DMS 273 treated with DMSO at 0.1 percent for 48 hours (cell line): ENCODE measurements around the gene NRG2.
A peak's percentile ranks its signal among the peaks of the same experiment; 100 is the strongest.

Source experiments
- DNase-seq: peaks from one replicate; lab custom pipeline; 2025; lab: John Stamatoyannopoulos, UW

The NRG2 gene

DNA sequence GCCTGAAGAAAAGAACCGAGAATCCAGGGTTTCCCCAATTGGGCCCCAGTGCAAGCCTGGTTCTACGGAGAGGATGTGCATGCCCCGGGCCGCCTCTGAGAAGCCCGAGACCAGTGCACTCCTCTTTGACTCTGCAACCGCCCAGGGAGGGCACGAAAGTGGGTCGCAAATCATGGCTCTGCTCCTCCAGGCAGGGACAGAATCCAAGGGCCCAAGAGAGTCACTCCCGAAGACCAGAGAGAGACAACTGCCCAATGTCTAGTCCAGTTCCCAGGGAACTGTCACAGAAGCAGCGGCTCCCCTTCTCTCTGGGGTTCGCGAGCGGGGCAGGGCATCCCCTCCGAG lies 139.7 kb downstream of the NRG2 start:
- DNase-seq = no peak

DNA sequence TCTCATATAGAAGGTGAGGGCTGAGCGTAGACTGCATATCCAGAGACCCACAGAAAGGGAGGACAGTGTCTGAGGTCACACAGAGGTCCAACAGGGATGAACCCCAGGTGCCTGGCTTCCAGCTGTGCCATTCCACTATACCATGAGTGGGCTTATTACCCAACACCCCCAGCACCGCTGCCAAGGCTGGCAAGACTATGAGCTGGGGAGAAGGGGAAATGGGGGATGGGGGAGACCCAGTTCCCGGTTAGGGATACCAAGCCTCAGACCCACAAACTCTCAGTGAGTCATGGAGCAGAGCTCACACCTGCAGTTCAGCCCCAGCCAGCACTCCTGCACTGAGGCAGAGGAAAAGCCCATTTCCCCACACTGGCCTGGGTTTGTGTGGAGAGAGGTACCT lies 141.1 kb downstream of the NRG2 start:
- DNase-seq = no peak

DNA sequence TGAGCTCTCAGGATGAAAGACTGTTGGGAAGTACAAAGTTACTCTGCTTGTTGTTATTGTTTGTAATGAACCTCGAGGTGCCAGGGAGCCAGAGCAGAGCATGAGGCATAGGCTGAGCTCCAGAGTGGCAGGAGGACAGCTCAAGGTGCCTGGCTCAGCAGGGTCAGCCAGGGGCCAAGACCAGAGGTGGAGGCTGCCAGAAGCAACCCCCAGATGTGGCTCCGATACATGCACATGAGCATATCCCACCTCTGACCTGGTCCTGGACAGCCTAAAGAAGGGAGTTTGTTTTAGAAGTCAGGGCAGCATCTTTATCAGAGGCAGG lies 141.9 kb downstream of the NRG2 start:
- no peak for DNase-seq

DNA sequence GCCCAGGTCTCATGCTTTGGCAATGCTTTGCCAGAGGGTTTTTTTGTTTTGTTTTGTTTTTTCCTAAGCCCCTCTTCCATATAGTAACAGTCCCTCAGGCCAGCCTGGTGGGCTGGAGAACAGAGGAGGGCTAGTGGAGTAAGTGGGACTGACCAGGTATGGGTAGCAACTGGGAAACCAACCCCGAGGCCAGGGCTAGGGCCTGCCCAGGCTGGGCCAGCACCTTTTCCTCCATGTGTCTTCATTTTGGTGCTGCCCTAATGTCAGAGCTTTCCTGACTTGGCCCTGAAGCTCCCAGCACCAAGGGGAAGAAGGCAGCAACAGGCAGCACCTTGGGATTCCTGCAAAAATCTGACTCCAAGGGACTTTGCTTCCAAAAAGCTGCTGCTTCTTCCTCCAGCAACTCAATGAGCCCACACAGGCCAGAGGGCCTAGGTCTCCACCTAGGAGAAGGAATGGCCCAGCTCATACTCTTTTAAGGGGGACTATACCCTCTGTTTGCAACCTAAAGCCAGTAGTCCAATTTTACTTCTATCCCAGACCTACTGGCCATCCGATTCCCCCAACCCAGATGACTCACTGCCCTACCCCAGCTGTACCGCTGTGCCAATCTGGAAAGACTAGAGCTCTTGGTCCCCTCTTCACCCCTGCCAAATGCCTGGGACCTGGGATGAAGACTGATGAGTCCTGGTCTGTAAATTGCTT lies 142.4 kb downstream of the NRG2 start:
- DNase-seq = no peak

DNA sequence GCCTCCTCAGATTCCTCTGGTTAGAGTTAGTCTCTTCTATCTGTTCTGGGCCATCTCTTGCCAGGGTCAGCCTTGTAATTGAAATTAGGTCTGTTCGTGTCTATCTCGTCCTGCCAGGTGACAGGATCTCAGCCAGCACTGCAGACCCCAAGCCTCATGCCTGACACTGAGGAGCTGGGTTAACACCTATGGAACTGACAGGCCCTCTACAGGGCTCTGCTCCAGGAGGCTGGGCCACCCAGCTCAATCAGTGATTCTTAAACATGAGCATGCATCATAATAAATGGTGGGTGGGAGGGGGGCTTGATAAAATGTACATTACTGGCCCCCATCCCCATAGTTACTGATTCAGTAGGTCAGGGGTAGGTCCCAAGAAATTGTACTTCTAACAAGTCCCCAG lies 144.1 kb downstream of the NRG2 start:
- no peak for DNase-seq

DNA sequence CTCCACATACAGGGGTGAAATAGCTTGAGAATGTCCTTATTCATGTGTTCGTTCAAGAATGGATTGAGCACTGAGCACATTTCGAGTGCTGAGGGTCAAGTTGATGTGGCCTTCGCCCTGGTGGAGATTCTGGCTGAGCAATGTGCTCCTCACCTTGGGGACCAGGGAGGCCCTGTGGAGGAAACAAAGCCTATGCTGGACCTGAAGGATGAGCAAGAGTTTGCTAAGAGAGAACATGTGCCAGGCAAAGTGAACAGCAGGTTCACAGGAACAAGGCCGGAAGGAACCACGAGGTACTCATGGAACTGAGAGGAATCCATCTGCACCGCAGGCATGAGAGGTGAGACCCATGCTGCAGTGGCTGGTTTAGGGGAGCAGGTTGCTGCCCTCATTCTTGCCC lies 145.1 kb downstream of the NRG2 start:
- DNase-seq = no peak

DNA sequence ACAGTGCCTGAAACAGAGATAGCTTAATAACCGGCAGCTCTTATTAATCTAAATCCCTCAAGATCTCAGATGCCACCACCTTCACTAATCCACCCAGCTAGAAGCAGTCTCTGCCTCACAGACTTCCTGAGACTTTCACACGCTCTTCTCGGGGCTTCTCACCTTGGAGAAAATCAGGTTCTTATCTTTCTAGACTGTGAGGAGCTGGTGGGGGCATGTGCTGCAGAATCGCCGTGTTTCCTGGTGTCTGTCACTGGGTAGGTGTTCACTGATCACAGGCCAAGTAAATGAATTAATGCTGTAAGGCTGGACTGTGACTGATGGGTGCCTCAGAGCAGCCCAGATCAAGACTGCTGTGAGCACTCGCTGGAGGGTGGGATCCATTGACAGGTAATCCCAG lies 145.8 kb downstream of the NRG2 start:
- no peak for DNase-seq

DNA sequence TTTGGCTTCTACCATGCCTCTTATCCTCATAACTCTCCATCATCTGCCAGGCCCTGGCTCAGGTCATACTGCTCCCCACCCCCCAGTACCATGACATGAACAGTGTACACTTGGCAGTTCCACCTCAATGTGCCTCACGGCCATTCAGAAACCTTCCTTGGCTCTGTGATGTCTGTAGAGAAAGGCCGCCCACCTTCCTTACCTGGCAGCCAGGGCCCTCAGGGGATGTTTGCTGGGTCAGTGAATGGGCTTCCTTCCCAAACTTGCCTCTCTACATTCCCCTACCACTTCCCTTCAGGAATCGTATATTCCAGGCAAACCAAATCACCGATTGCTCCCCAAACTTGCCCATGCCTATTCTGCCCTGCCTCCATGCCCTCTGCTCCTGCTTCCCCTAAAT lies 146.4 kb downstream of the NRG2 start:
- DNase-seq = no peak

DNA sequence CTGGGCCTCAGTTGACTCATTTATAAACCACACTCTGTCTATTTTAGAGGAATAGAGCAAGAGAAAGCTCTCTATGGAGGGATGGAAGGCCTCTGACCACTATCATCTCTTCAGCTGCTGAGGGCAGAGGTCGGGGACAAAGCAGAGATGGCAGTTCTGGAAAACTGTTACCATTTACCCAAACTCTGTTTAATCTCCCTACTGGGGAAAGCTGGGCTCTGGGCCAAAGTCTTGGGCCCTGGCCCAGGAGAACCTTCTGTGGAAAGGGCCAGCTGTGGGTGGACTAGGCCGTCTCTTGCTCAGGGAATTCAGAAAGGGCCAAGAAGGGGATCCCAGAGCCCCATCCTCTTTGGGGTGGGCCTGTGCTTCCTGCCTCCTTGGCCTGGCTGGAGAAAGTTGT lies 147.5 kb downstream of the NRG2 start:
- DNase-seq = no peak

DNA sequence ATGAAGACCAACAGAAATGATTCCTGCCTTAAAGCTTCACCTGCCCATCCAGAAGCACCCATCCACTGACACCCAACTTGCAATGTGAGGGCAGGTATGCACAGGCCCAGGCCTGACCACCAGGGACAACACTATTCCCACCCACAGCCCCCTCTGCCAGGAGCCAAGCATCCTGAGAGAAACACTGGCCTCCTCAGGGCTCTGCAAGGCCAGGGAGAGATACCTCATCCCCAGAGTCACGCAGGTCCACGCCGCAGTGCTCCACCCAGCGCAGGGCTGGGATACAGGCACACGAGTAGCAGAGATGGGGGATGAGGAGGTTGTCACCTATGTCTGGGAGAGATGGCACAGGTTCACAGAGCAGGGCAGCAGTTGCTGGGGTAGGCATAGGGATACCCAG lies 148.1 kb downstream of the NRG2 start:
- DNase-seq = no peak

DNA sequence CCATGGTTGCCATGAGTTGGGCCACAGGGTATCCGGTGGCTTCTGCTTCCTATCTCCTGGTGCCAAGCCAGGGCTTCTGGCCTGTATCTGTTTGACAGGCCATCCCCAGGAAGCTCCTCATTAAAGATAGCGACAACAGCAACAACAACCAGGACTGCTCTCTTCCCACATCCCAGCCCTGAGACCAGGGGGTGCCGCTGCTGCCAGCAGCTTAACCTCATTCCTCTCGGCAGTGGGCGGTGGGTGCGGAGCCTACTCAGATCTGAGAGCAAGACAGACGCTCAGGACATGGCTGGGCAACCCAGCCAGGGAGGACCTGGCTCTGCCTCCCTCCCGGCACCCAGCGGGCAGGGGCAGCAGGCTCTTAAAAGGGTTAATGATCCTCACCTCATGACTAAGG lies 149.2 kb downstream of the NRG2 start:
- no peak for DNase-seq

DNA sequence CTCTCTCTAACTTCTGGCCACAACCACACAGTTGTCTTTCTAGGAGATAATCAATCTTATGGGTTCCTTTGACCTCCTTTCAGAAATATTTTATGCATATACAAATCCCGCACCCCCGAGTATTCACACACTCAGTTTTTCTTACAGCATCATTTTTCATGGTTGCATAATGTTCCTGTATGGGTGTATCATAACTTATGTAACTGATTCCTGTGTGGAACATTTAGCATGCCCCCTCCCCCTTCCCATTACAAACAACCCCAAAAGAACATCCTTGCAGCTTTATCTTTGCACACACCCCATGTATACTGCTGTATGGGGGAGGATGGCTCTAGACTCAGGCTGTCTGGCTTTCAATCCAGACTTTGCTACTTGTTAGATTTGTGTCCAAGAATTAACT lies 153.7 kb downstream of the NRG2 start:
- DNase-seq = no peak

DNA sequence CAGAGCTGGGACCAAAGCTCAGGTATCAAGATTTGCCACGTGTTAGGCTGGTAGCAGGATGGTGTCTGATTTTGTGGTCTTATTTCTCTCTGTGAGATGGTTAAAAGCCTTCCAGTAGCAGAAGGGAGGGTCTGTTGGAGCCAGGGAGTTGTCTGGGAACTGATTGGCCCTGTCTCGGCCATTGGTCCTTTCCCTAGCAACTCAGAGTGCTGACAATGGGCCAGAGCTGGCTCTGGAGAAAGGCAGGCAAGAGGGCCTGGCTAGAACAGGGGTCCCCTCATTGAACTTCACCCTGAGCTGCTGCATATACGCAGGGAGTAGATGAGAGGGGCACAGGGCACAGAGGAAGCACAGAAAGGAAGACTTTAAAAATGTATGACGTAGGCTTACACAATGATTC lies 154.7 kb downstream of the NRG2 start:
- no peak for DNase-seq

DNA sequence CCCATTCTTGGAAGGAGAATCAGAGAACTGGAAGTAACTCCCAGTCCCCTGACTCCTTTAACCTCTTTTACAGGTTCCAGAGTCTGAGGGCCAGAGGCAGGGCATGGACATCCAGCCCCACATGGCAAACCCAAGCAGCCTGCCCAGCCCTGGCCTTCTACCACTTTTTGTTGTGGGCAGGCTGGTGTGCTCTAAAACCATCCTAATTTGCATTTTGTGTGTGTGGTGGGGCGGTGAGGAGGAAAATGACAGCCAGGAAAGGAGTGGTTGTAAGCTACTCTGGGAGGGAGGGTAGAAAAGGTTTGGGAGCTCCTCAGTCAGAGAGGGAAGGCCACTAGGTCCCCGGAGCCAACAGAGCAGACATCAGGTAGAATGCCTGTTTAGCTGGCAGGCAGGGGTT lies 156.9 kb downstream of the NRG2 start:
- no peak for DNase-seq

DNA sequence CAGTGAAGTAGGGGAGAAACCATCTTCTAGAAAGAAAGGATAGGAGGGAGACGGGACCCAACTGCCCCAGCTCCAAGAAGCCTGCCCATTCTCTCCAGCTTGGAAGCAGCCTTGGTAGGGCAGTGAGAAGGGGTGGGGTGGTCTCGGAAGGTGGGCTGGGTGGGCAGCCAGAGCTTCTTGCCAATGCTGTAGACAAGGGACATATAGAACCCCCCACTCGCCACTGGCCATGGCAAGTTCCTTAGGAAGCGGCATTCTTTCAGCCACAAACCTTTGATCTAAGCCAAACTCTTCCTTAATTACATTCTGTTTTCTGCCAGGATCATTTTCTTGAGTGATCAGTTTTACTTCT lies 157.3 kb downstream of the NRG2 start:
- DNase-seq = no peak

DNA sequence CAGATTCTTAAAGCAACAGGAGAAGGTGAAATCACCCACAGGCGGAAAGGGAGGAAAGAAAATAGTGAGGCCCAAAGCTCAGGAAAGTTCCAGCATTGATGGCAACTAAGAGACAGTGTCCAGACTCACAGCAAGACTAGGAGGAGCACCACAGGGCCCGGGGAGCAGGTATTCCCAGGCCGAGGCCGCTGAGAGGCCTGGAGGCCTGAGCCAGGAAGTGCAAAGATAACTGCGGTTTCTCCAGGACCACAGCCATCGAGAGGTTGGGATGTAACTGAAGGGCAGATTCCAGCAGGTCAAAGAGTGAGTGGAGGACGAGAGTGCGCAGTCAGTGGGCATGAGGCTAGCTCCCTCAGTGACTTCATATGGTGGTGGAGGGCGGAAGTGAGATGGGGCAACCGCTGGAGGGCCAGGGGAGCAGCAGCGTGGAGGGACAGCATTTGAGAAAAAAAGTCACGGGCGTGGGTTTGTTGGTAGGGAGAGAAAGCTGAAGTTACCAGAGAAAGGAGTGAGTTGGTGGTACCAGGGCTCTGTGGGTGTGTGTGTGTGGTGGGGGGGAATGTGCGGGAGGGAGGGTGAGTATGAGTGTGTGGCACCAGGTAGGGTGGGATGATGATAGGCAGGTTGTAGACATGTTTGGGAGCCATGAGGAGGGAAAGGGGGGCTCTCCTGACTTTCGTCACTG lies 157.8 kb downstream of the NRG2 start:
- DNase-seq = no peak

DNA sequence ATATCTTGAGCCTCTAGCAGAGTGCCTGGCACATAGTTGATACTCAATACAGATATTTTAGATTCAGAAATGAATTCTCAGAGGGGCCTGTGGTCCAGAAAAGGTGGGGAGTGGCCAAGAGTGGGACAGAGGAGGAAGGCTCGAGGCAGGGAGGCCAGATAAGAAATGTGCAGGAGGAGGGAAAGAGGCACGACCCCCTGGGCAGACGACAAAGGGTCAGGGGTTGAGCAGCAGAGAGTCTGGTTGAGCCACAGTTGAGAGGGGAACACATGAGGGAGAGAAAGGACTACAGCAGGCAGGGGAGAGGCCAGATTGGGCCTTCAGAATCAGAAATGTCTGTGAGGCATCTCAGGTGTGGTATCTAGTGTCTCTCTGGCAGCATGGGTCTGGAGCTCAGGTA lies 158.4 kb downstream of the NRG2 start:
- no peak for DNase-seq

DNA sequence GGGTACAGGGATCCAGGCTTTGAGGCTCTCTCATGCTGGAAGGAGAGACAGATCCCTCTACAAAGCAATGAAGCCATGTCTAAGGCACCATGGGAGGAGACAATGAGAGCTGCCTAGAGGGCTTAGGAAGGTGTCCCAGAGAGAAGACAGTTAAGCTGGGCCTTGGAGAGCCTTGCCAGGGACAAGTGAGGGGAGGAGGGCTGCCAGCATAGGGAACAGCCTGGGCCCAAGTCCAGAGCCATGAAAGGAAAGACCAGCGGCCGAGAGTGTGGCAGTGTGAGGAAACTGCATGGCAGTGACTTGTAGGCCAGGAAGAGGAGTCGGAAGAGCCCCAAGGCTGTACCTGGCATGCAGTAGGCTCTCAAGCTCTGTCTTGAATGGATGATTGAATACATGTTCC lies 159.0 kb downstream of the NRG2 start:
- DNase-seq = no peak

DNA sequence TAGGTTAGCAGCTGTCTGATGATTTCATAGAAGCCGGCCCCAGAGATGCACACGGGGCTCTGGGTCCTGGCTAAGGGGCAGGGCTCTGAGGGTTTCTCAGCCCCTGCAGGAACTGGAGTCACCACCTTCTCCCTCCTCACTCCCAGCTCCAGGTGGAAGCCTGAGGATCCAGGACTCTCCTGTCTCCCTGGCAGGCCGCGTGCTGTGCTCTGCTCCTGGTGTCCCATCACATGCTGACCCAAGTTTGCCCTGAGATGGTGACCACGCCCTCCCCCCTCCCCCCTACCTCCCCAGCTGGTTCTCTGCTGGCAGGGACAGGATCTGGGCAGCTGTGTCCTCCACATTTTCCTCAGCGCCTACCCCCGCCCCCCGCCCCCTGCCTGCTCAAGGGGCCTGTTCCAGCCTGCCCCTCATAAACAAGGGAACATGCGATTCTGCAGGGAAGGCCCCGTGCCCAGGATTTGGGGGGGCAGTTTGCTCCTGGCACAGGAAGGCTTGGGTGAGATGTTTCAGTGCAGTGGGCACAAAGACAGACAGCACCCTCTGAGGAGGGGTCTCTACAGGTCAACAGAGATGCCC lies 160.0 kb downstream of the NRG2 start:
- DNase-seq = peak; percentile 45

DNA sequence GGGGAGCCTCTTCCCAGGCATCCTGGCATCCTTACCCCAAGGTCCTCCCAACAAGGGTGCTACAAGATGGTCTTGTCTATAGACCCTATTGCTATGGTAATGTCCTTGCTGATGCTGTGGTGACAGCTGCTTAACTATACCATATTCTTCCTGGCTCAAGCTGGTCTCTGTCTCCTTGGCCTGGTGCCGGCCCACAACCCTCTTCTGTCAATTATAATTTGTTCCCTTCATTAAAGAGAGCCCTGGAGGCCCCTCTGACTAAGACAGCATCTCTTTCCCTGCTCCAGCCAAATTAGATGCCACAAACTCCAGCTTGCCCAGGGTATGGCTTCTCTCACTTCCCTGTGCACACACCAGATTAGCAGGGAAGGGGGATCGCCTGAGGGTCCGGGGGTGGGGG lies 160.8 kb downstream of the NRG2 start:
- DNase-seq = no peak

DNA sequence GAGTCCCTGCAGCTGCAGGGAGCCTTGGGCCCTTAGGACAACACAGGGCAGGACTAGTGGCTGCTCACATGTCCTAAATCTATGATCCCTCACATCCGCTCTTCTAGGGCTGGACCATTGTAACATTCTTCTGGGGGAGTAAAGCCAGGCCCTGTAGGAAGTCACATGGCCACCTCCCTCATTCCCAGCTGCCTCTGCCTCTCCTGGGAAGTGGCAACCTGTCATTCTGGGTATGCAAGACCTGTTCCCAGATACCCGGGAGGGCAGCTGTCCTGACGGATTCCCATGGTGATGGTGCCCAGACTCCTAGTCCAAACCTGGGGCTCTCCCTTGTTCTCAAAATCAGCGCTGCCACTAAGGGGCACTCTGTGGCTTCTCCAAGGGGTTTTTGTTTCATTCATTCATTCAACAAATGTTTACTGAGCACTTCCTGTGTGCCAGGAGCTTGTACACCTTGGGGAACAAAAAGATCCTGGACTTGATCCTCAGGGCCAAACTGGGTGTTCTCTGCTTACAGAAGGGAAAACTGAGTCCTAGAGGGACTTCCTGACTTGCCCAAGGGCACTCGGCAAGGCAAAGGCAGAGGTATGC lies 161.9 kb downstream of the NRG2 start:
- no peak for DNase-seq

DNA sequence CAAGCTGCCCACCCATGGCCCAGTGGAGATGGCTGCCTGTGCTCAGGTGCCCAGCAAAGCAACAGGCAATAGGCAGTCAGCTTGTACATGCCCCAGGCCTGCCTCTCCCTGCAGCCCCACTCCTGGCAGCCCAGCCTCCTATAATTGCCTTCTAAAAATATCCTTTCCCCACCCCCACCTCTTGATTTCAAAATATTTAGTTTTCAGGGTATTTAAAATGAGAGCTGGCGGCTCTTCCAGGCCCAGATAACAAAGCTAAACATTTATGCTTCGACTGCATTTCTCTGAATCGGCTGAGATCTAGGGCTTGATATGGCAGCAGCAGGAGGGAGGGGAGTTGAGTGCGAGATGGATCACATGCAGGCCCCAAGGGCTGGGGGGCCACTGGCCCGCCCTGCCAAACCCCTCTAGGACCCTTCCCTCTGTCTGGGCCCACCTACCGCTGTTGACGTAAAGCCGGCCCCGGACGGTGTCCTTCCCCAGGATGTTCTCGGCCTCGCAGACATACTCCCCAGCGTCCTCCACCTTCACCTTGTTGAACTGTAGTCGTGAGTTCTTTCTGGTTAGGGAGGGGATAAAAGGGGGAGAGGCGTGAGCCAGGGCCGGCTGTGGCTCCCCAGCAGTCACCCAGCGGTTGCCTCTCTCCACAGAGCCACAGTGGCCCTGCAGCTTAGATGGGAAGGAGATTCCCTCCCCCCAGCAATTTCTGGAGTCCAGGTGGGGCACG lies 162.5 kb downstream of the NRG2 start:
- no peak for DNase-seq

DNA sequence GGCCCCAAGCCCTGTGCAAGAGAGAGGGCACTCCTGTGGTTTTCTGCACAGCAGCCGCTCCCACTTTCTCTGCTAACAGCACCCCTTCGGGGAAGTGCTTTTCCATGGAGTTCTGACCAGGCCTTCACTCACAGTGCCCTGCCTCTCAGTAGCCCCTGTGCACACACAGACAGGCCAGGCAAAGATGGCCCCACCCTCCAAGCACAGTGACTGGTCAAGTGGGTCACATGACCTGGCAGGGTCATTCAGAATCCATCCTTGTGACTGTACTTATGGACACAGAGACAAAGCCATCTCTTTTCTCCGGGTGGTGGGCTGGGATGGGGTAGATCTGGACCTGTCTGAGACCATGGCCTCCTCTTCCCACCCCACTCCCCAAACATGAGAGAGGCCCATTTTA lies 165.0 kb downstream of the NRG2 start:
- DNase-seq = no peak
